ENCODE results near the gene DHTKD1. TPM values are rescaled to one million over a fixed set of nuclear protein-coding genes. Genes with fewer than 3 reads are reported as not detected.

DHTKD1 gene
- total and polyA plus RNA-seq, 2 donors (not counting 1 experiment from before 2014, with no cell fraction given), result 20.5 to 23.1 TPM

DNA sequence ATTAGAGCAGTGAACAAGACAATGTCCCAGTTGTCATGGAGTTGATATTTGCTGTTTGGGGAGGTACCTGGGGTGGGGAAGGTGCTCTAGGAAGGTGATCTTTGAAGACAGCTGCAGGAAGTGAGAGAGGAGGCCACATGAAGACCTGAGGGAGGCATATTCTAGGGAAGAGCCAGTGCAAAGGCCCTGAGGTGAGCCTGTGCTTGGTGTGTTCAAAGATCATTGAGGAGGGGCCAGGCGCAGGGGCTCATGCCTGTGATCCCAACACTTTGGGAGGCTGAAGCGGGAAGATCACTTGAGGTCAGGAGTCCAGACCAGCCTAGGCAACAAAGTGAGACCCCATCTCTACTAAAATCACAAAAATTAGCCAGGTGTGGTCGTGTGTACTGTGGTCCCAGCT is 75.8 kb downstream of the DHTKD1 start:
- Histone ChIP-seq H3K4me2 (ENCODE audit: extremely low read depth, insufficient read depth, low read length) (no peak overlapping the region), H3K36me3 (ENCODE audit: control insufficient read depth, insufficient read depth, low read length) (peaks cover 4% of the 10 kb centered on the region), H3K27ac (ENCODE audit: insufficient read depth, low read length) (no peak overlapping the region), H3K27me3 (ENCODE audit: control insufficient read depth, insufficient read depth, low read length) (no peaks in the 10 kb centered on the region), H3K79me2 (ENCODE audit: control insufficient read depth, insufficient read depth, low read length) (no peaks in the 10 kb centered on the region), H3K4me3 (replicated peaks in 1 of 4; ENCODE audit: control extremely low read depth in 1 of 4, insufficient read depth in 1 of 4, low read depth in 3 of 4, low read length in 4 of 4) (no peak overlapping the region), H3K9me3 (ENCODE audit: control insufficient read depth, insufficient read depth, low read depth, low read length) (no peaks in the 10 kb centered on the region), H2AFZ (ENCODE audit: low read length) (no peak overlapping the region), H4K20me1 (ENCODE audit: control insufficient read depth, extremely low read depth, insufficient read depth, low read length) (no peaks in the 10 kb centered on the region), H3K4me1 (ENCODE audit: control insufficient read depth, extremely low read depth, insufficient read depth, low read length) (no peaks in the 10 kb centered on the region), H3K9ac (ENCODE audit: insufficient read depth, low read length) (no peak overlapping the region)
- TF ChIP-seq EZH2 (IDR thresholded peaks at IDR 0.05; ENCODE audit: low read length, missing control alignments), result no peak
- TF ChIP-seq, protein P1, sequence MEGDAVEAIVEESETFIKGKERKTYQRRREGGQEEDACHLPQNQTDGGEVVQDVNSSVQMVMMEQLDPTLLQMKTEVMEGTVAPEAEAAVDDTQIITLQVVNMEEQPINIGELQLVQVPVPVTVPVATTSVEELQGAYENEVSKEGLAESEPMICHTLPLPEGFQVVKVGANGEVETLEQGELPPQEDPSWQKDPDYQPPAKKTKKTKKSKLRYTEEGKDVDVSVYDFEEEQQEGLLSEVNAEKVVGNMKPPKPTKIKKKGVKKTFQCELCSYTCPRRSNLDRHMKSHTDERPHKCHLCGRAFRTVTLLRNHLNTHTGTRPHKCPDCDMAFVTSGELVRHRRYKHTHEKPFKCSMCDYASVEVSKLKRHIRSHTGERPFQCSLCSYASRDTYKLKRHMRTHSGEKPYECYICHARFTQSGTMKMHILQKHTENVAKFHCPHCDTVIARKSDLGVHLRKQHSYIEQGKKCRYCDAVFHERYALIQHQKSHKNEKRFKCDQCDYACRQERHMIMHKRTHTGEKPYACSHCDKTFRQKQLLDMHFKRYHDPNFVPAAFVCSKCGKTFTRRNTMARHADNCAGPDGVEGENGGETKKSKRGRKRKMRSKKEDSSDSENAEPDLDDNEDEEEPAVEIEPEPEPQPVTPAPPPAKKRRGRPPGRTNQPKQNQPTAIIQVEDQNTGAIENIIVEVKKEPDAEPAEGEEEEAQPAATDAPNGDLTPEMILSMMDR (conservative IDR thresholded peaks at IDR 0.05 in 1 of 2, IDR thresholded peaks at IDR 0.05 in 1 of 2; ENCODE audit: low read depth in 1 of 2, low read length in 2 of 2), result no peak
- no peak for DNase-seq (ENCODE audit: low read depth in 2 of 2)

GRCh38 chr10:12150163-12150562 is 81.4 kb downstream of the DHTKD1 start:
- Histone ChIP-seq H3K79me2 (ENCODE audit: control insufficient read depth, insufficient read depth, low read length) (no peaks in the 10 kb centered on the region), H3K9me3 (ENCODE audit: control insufficient read depth, insufficient read depth, low read depth, low read length) (no peaks in the 10 kb centered on the region), H3K27me3 (ENCODE audit: control insufficient read depth, insufficient read depth, low read length) (no peaks in the 10 kb centered on the region), H3K36me3 (ENCODE audit: control insufficient read depth, insufficient read depth, low read length) (no peaks in the 10 kb centered on the region), H3K4me3 (replicated peaks in 1 of 4; ENCODE audit: control extremely low read depth in 1 of 4, insufficient read depth in 1 of 4, low read depth in 3 of 4, low read length in 4 of 4) (no peak overlapping the region), H3K27ac (ENCODE audit: insufficient read depth, low read length) (no peak overlapping the region), H4K20me1 (ENCODE audit: control insufficient read depth, extremely low read depth, insufficient read depth, low read length) (no peaks in the 10 kb centered on the region), H3K9ac (ENCODE audit: insufficient read depth, low read length) (no peak overlapping the region), H3K4me2 (ENCODE audit: extremely low read depth, insufficient read depth, low read length) (no peak overlapping the region), H3K4me1 (ENCODE audit: control insufficient read depth, extremely low read depth, insufficient read depth, low read length) (no peaks in the 10 kb centered on the region), H2AFZ (ENCODE audit: low read length) (no peak overlapping the region)
- DNase-seq (ENCODE audit: low read depth in 2 of 2), result no peak
- TF ChIP-seq, protein P1 (conservative IDR thresholded peaks at IDR 0.05 in 1 of 2, IDR thresholded peaks at IDR 0.05 in 1 of 2; ENCODE audit: low read depth in 1 of 2, low read length in 2 of 2), result no peak
- no peak for TF ChIP-seq EZH2 (IDR thresholded peaks at IDR 0.05; ENCODE audit: low read length, missing control alignments)

GRCh38 chr10:12154516-12154915 is 85.8 kb downstream of the DHTKD1 start:
- Histone ChIP-seq H3K36me3 (ENCODE audit: control insufficient read depth, insufficient read depth, low read length) (no peaks in the 10 kb centered on the region), H3K9me3 (ENCODE audit: control insufficient read depth, insufficient read depth, low read depth, low read length) (no peaks in the 10 kb centered on the region), H3K27me3 (ENCODE audit: control insufficient read depth, insufficient read depth, low read length) (no peaks in the 10 kb centered on the region), H4K20me1 (ENCODE audit: control insufficient read depth, extremely low read depth, insufficient read depth, low read length) (no peaks in the 10 kb centered on the region), H3K4me2 (ENCODE audit: extremely low read depth, insufficient read depth, low read length) (no peak overlapping the region), H3K4me1 (ENCODE audit: control insufficient read depth, extremely low read depth, insufficient read depth, low read length) (no peaks in the 10 kb centered on the region), H3K9ac (ENCODE audit: insufficient read depth, low read length) (no peak overlapping the region), H2AFZ (ENCODE audit: low read length) (no peak overlapping the region), H3K4me3 (replicated peaks in 1 of 4; ENCODE audit: control extremely low read depth in 1 of 4, insufficient read depth in 1 of 4, low read depth in 3 of 4, low read length in 4 of 4) (no peak overlapping the region), H3K79me2 (ENCODE audit: control insufficient read depth, insufficient read depth, low read length) (no peaks in the 10 kb centered on the region), H3K27ac (ENCODE audit: insufficient read depth, low read length) (no peak overlapping the region)
- no peak for DNase-seq (ENCODE audit: low read depth in 2 of 2)
- TF ChIP-seq EZH2 (IDR thresholded peaks at IDR 0.05; ENCODE audit: low read length, missing control alignments), result no peak
- TF ChIP-seq, protein P1 (conservative IDR thresholded peaks at IDR 0.05 in 1 of 2, IDR thresholded peaks at IDR 0.05 in 1 of 2; ENCODE audit: low read depth in 1 of 2, low read length in 2 of 2), result no peak
